ENCODE measurements around the gene SLC52A3. TPM values are rescaled to one million over a fixed set of nuclear protein-coding genes. Genes with fewer than 3 reads are reported as not detected.

SLC52A3 gene
- polyA plus RNA-seq, 1 donor from 2014 or later, result not detected

DNA sequence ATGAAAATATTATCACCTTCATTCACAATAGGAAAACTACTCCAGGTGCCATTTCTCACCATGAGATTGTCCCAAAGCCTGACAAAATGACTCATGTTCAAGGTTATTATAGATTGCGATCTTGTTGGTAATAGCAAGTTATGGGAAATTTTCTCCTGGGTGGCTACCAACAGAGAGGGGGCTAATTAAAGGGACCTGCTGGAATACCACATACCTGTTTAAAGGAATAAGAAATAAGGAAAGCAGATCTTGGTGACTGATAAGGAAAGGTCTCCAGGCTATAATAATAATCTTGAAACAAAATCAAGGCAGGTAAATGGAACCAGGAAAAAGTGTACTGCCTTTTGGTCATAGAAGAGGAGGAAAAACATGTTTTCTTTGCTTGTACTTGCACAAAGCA is 1.4 kb downstream of the SLC52A3 start:
- H3K27ac ChIP-seq (ENCODE audit: low read length), result no peak overlapping the region
- H3K79me2 ChIP-seq (replicated peaks; ENCODE audit: insufficient read depth, low read length), result no peaks in the 10 kb centered on the region
- TF ChIP-seq, protein P1, sequence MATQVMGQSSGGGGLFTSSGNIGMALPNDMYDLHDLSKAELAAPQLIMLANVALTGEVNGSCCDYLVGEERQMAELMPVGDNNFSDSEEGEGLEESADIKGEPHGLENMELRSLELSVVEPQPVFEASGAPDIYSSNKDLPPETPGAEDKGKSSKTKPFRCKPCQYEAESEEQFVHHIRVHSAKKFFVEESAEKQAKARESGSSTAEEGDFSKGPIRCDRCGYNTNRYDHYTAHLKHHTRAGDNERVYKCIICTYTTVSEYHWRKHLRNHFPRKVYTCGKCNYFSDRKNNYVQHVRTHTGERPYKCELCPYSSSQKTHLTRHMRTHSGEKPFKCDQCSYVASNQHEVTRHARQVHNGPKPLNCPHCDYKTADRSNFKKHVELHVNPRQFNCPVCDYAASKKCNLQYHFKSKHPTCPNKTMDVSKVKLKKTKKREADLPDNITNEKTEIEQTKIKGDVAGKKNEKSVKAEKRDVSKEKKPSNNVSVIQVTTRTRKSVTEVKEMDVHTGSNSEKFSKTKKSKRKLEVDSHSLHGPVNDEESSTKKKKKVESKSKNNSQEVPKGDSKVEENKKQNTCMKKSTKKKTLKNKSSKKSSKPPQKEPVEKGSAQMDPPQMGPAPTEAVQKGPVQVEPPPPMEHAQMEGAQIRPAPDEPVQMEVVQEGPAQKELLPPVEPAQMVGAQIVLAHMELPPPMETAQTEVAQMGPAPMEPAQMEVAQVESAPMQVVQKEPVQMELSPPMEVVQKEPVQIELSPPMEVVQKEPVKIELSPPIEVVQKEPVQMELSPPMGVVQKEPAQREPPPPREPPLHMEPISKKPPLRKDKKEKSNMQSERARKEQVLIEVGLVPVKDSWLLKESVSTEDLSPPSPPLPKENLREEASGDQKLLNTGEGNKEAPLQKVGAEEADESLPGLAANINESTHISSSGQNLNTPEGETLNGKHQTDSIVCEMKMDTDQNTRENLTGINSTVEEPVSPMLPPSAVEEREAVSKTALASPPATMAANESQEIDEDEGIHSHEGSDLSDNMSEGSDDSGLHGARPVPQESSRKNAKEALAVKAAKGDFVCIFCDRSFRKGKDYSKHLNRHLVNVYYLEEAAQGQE (IDR thresholded peaks at IDR 0.05; ENCODE audit: borderline replicate concordance), result no peak
- no peak for TF ChIP-seq SMC3 (conservative IDR thresholded peaks at IDR 0.05; ENCODE audit: poor library complexity)
- H3F3A ChIP-seq (ENCODE audit: insufficient read depth, low read length, poor library complexity, severe bottlenecking), result no peaks in the 10 kb centered on the region
- no peaks in the 10 kb centered on the region for H3K9me3 ChIP-seq (ENCODE audit: low read length)
- no peaks in the 10 kb centered on the region for H3K27me3 ChIP-seq (ENCODE audit: insufficient read depth, low read depth, low read length)
- no peaks in the 10 kb centered on the region for H3K9me2 ChIP-seq (ENCODE audit: insufficient read depth, low read length)
- no peak overlapping the region for H2AFZ ChIP-seq (ENCODE audit: low read depth, low read length)
- H3K4me3 ChIP-seq (ENCODE audit: low read length), result no peak overlapping the region
- H4K20me1 ChIP-seq (ENCODE audit: insufficient read depth), result no peaks in the 10 kb centered on the region
- no peaks in the 10 kb centered on the region for H3K36me3 ChIP-seq (ENCODE audit: insufficient read depth, low read length)
- no peak overlapping the region for H3K4me2 ChIP-seq (ENCODE audit: low read length)
- no peak overlapping the region for H3K9ac ChIP-seq (ENCODE audit: low read length)

DNA sequence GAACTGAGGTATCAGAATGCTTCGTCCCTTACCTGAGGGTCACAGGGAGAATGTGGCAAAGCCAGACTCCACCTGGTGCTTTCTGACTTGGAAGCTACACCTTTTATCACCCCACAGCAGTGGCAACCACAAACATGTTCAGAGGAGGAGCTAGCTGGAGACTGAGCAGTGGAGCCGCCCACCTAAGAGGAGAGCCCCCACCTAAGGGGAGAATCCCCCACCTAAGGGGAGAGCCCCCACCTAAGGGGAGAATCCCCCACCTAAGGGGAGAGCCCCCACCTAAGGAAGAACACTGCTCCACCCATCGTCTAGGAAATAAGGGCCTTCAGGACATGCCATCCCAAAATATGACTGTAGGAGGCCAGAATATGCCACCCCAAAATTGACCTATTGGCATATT is 4.0 kb downstream of the SLC52A3 start:
- Histone ChIP-seq H3F3A (ENCODE audit: insufficient read depth, low read length, poor library complexity, severe bottlenecking) (no peaks in the 10 kb centered on the region), H3K36me3 (ENCODE audit: insufficient read depth, low read length) (no peaks in the 10 kb centered on the region), H3K9me2 (ENCODE audit: insufficient read depth, low read length) (no peaks in the 10 kb centered on the region), H3K79me2 (replicated peaks; ENCODE audit: insufficient read depth, low read length) (no peaks in the 10 kb centered on the region), H3K9me3 (ENCODE audit: low read length) (no peaks in the 10 kb centered on the region), H3K27ac (ENCODE audit: low read length) (no peak overlapping the region), H2AFZ (ENCODE audit: low read depth, low read length) (no peak overlapping the region), H4K20me1 (ENCODE audit: insufficient read depth) (no peaks in the 10 kb centered on the region), H3K4me3 (ENCODE audit: low read length) (no peak overlapping the region), H3K9ac (ENCODE audit: low read length) (no peak overlapping the region), H3K27me3 (ENCODE audit: insufficient read depth, low read depth, low read length) (peaks cover 3% of the 10 kb centered on the region), H3K4me2 (ENCODE audit: low read length) (no peak overlapping the region)
- TF ChIP-seq RAD21 (conservative IDR thresholded peaks at IDR 0.05), result no peak
- no peak for TF ChIP-seq MXI1 (conservative IDR thresholded peaks at IDR 0.05; ENCODE audit: poor library complexity, severe bottlenecking)
- TF ChIP-seq, protein P2, sequence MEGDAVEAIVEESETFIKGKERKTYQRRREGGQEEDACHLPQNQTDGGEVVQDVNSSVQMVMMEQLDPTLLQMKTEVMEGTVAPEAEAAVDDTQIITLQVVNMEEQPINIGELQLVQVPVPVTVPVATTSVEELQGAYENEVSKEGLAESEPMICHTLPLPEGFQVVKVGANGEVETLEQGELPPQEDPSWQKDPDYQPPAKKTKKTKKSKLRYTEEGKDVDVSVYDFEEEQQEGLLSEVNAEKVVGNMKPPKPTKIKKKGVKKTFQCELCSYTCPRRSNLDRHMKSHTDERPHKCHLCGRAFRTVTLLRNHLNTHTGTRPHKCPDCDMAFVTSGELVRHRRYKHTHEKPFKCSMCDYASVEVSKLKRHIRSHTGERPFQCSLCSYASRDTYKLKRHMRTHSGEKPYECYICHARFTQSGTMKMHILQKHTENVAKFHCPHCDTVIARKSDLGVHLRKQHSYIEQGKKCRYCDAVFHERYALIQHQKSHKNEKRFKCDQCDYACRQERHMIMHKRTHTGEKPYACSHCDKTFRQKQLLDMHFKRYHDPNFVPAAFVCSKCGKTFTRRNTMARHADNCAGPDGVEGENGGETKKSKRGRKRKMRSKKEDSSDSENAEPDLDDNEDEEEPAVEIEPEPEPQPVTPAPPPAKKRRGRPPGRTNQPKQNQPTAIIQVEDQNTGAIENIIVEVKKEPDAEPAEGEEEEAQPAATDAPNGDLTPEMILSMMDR (IDR thresholded peaks at IDR 0.05; ENCODE audit: poor library complexity, severe bottlenecking), result no peak
- TF ChIP-seq, protein P1 (IDR thresholded peaks at IDR 0.05; ENCODE audit: borderline replicate concordance), result no peak
- no peak for TF ChIP-seq POLR2AphosphoS5 (IDR thresholded peaks at IDR 0.05)
- TF ChIP-seq SMC3 (conservative IDR thresholded peaks at IDR 0.05; ENCODE audit: poor library complexity), result no peak
- no peak for TF ChIP-seq EZH2 (IDR thresholded peaks at IDR 0.05; ENCODE audit: borderline replicate concordance, insufficient read depth, low read length, poor library complexity, severe bottlenecking)
- TF ChIP-seq TAF1 (IDR thresholded peaks at IDR 0.05; ENCODE audit: low read depth), result no peak
- TF ChIP-seq EP300 (conservative IDR thresholded peaks at IDR 0.05; ENCODE audit: poor library complexity, severe bottlenecking), result no peak
